K562 (cell line): ENCODE measurements around the gene MYADML2. TPM values are rescaled to one million over a fixed set of nuclear protein-coding genes. Genes with fewer than 3 reads are reported as not detected.

Experiments
- ASH1L ChIP-seq: fragments of 450-650 bp; IDR thresholded peaks from 2 replicates; pipeline ENCODE4 v1.6.1; 2018; ENCODE audit warnings: borderline replicate concordance, mild to moderate bottlenecking, low read depth; ENCODE audit not compliant: partially characterized antibody
- CAMTA2 ChIP-seq: fragments of 250-450 bp; sonication (Bioruptor Pico); conservative IDR thresholded peaks from 2 replicates; pipeline ENCODE4 v1.5.1; 2022
- CBX8 ChIP-seq: fragments of 200-600 bp; sonication (generic); IDR thresholded peaks from 2 replicates; pipeline ENCODE4 v1.6.1; 2012; ENCODE audit warnings: borderline replicate concordance, mixed run types, low read depth, mild to moderate bottlenecking, moderate library complexity, mixed read lengths, low read length, control low read depth, inconsistent platforms; ENCODE audit not compliant: poor library complexity, severe bottlenecking; ENCODE audit errors: extremely low read depth
- DNMT1 ChIP-seq: fragments of 450-650 bp; IDR thresholded peaks from 2 replicates; pipeline ENCODE4 v1.6.1; 2016; ENCODE audit warnings: antibody characterized with exemption, mild to moderate bottlenecking
- ESRRB ChIP-seq: fragments of 250-450 bp; sonication (Bioruptor Pico); IDR thresholded peaks from 2 replicates; pipeline ENCODE4 v1.5.0; 2020; ENCODE audit warnings: mild to moderate bottlenecking, moderate library complexity, borderline replicate concordance
- KDM2B ChIP-seq: fragments of 250-450 bp; sonication (Bioruptor Pico); IDR thresholded peaks from 2 replicates; pipeline ENCODE4 v1.8.0; 2021; ENCODE audit warnings: mild to moderate bottlenecking, moderate library complexity
- LARP7 ChIP-seq: fragments of 450-650 bp; IDR thresholded peaks from 2 replicates; pipeline ENCODE4 v1.6.1; 2016
- NCOA6 ChIP-seq: fragments of 450-650 bp; IDR thresholded peaks from 2 replicates; pipeline ENCODE4 v1.6.1; 2017; ENCODE audit warnings: mild to moderate bottlenecking
- NFIX ChIP-seq: fragments of 250-450 bp; sonication (Bioruptor Pico); IDR thresholded peaks from 2 replicates; pipeline ENCODE4 v1.4.0; 2020; ENCODE audit warnings: low read depth, mild to moderate bottlenecking, moderate library complexity
- POLR2B ChIP-seq: fragments of 450-650 bp; IDR thresholded peaks from 2 replicates; pipeline ENCODE4 v1.6.1; 2018; ENCODE audit warnings: low read depth; ENCODE audit not compliant: partially characterized antibody
- YBX1 ChIP-seq: fragments of 450-650 bp; IDR thresholded peaks from 2 replicates; pipeline ENCODE4 v1.7.1; 2016; ENCODE audit warnings: mild to moderate bottlenecking
- ZNF445 ChIP-seq: fragments of 250-450 bp; sonication (Bioruptor Pico); IDR thresholded peaks from 2 replicates; pipeline ENCODE4 v1.4.0; 2020; ENCODE audit warnings: low read depth, mild to moderate bottlenecking, moderate library complexity
- ZNF75A ChIP-seq: fragments of 450-650 bp; formaldehyde crosslinking; IDR thresholded peaks from 2 replicates; pipeline ENCODE4 v1.4.0; 2020; ENCODE audit warnings: mild to moderate bottlenecking
- ZNF79 ChIP-seq: fragments of 250-450 bp; sonication (Bioruptor Pico); IDR thresholded peaks from 2 replicates; pipeline ENCODE4 v1.4.0; 2020; ENCODE audit warnings: low read depth, mild to moderate bottlenecking, moderate library complexity
- polyA plus RNA-seq, 8 experiments: library from polyadenylated mRNA; depleted of rRNA in 4 of 8; stranded (reverse) in 5 of 8; unstranded in 3 of 8; fragments of >200 nt; fragmentation: Nextera tagmentation in 2 of 8; fragmentation: Illumina TruSeq in 1 of 8; extraction: Ambion mirVana in 2 of 8; extraction: Trizol in 1 of 8; gene quantifications; 2 replicates each; pipeline versions ENCODE4 v1.2.1 to v1.2.3, GENCODE V29; 2011 to 2014; ENCODE audit warnings: inconsistent platforms in 1 of 8, missing spikeins in 1 of 8
- total RNA-seq, 7 experiments: library from RNA; depleted of rRNA in 6 of 7; stranded (reverse); fragments of >200 nt in 6 of 7; fragmentation: Illumina TruSeq in 2 of 7; extraction: Trizol in 2 of 7; gene quantifications; 2 replicates each; pipeline versions ENCODE4 v1.2.1 to v1.2.3, GENCODE V29; 2011 to 2021; ENCODE audit warnings: low replicate concordance in 1 of 7
- TF ChIP-seq, protein P1 (sequence below), 2 experiments: fragments of 450-650 bp in 1 of 2; IDR thresholded peaks; 2 replicates each; pipeline ENCODE4 v1.6.1; 2011 to 2017; ENCODE audit warnings: low read depth in 2 of 2, antibody characterized with exemption in 1 of 2, borderline replicate concordance in 1 of 2, low read length in 1 of 2, mild to moderate bottlenecking in 1 of 2, mixed read lengths in 1 of 2; ENCODE audit not compliant: control insufficient read depth in 1 of 2
- TF ChIP-seq, protein P2 (sequence below): fragments of 250-450 bp; sonication (Bioruptor Pico); IDR thresholded peaks from 2 replicates; pipeline ENCODE4 v1.4.0; 2020; ENCODE audit warnings: mild to moderate bottlenecking, moderate library complexity
- TF ChIP-seq, protein P3 (sequence below): sonication (generic); formaldehyde crosslinking; IDR thresholded peaks from 2 replicates; pipeline ENCODE4 v1.8.1; 2023; ENCODE audit warnings: missing genetic modification reagents, mild to moderate bottlenecking, borderline replicate concordance

Gene MYADML2
- total and polyA plus RNA-seq, 9 of the 15 experiments (the other 6 are each of a cell fraction or from before 2014, with no cell fraction given), result not detected

DNA sequence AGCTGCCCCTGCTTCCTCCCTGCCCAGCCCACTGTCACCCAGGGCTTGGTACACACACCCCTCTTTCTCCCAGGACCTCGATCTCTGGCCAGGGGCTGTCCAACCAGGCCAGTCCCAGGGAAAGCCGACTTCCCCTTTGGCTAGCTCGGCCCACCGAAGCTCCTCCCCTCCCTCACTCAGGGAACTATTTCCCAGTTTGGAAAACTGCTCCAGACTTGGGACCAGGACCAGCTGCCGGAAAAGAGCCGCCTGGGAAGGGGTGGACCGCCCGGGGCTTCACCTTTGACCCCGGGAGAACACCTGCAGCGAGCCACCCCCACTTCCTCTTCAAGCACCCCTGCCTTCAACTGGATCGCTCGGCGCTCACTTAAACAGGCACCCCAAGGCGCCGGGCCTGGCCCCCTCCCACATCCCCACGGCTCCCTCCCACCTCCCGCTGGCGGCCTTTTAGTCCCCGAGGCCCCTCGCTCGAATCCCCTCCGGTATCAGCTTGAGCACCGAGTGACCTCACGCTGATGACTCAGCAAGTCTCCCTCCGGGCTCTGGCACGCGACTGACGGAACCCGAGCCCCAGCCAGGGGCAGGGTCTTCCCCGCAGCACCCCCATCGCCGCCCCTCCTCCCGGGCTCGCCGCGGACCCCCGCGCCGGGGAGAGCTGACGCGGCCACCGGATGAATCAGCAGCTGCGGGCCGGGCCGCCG is 20.4 kb downstream of the MYADML2 start (continued):
- TF ChIP-seq, protein P1, sequence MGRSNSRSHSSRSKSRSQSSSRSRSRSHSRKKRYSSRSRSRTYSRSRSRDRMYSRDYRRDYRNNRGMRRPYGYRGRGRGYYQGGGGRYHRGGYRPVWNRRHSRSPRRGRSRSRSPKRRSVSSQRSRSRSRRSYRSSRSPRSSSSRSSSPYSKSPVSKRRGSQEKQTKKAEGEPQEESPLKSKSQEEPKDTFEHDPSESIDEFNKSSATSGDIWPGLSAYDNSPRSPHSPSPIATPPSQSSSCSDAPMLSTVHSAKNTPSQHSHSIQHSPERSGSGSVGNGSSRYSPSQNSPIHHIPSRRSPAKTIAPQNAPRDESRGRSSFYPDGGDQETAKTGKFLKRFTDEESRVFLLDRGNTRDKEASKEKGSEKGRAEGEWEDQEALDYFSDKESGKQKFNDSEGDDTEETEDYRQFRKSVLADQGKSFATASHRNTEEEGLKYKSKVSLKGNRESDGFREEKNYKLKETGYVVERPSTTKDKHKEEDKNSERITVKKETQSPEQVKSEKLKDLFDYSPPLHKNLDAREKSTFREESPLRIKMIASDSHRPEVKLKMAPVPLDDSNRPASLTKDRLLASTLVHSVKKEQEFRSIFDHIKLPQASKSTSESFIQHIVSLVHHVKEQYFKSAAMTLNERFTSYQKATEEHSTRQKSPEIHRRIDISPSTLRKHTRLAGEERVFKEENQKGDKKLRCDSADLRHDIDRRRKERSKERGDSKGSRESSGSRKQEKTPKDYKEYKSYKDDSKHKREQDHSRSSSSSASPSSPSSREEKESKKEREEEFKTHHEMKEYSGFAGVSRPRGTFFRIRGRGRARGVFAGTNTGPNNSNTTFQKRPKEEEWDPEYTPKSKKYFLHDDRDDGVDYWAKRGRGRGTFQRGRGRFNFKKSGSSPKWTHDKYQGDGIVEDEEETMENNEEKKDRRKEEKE (IDR thresholded peaks at IDR 0.05; ENCODE audit: borderline replicate concordance in 1 of 2, control insufficient read depth in 1 of 2, low read depth in 2 of 2, low read length in 1 of 2), result no peak
- no peak for TF ChIP-seq NCOA6
- no peak for TF ChIP-seq CAMTA2 (CRISPR knock-in tag)
- TF ChIP-seq, protein P2, sequence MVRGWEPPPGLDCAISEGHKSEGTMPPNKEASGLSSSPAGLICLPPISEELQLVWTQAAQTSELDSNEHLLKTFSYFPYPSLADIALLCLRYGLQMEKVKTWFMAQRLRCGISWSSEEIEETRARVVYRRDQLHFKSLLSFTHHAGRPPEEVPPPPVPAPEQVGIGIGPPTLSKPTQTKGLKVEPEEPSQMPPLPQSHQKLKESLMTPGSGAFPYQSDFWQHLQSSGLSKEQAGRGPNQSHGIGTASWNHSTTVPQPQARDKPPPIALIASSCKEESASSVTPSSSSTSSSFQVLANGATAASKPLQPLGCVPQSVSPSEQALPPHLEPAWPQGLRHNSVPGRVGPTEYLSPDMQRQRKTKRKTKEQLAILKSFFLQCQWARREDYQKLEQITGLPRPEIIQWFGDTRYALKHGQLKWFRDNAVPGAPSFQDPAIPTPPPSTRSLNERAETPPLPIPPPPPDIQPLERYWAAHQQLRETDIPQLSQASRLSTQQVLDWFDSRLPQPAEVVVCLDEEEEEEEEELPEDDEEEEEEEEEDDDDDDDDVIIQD (CRISPR knock-in tag), result no peak
- no peak for TF ChIP-seq ASH1L
- no peak for TF ChIP-seq LARP7
- TF ChIP-seq POLR2B, result no peak
- TF ChIP-seq ZNF75A (CRISPR knock-in tag), result no peak
- no peak for TF ChIP-seq NFIX (CRISPR knock-in tag)
- no peak for TF ChIP-seq YBX1
- TF ChIP-seq KDM2B (CRISPR knock-in tag), result no peak
- no peak for TF ChIP-seq ZNF445 (CRISPR knock-in tag)
- no peak for TF ChIP-seq ZNF79 (CRISPR knock-in tag)
- TF ChIP-seq ESRRB (CRISPR knock-in tag), result no peak
- TF ChIP-seq CBX8, result no peak
- no peak for TF ChIP-seq DNMT1
- TF ChIP-seq, protein P3, sequence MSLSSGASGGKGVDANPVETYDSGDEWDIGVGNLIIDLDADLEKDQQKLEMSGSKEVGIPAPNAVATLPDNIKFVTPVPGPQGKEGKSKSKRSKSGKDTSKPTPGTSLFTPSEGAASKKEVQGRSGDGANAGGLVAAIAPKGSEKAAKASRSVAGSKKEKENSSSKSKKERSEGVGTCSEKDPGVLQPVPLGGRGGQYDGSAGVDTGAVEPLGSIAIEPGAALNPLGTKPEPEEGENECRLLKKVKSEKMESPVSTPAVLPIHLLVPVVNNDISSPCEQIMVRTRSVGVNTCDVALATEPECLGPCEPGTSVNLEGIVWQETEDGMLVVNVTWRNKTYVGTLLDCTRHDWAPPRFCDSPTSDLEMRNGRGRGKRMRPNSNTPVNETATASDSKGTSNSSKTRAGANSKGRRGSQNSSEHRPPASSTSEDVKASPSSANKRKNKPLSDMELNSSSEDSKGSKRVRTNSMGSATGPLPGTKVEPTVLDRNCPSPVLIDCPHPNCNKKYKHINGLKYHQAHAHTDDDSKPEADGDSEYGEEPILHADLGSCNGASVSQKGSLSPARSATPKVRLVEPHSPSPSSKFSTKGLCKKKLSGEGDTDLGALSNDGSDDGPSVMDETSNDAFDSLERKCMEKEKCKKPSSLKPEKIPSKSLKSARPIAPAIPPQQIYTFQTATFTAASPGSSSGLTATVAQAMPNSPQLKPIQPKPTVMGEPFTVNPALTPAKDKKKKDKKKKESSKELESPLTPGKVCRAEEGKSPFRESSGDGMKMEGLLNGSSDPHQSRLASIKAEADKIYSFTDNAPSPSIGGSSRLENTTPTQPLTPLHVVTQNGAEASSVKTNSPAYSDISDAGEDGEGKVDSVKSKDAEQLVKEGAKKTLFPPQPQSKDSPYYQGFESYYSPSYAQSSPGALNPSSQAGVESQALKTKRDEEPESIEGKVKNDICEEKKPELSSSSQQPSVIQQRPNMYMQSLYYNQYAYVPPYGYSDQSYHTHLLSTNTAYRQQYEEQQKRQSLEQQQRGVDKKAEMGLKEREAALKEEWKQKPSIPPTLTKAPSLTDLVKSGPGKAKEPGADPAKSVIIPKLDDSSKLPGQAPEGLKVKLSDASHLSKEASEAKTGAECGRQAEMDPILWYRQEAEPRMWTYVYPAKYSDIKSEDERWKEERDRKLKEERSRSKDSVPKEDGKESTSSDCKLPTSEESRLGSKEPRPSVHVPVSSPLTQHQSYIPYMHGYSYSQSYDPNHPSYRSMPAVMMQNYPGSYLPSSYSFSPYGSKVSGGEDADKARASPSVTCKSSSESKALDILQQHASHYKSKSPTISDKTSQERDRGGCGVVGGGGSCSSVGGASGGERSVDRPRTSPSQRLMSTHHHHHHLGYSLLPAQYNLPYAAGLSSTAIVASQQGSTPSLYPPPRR (CRISPR knock-in tag), result no peak
